Measurements from ENCODE around the gene CELA1. TPM values are rescaled to one million over a fixed set of nuclear protein-coding genes. Genes with fewer than 3 reads are reported as not detected.

The CELA1 gene
- total RNA-seq, 1 experiment from 2014 or later, result not detected

DNA sequence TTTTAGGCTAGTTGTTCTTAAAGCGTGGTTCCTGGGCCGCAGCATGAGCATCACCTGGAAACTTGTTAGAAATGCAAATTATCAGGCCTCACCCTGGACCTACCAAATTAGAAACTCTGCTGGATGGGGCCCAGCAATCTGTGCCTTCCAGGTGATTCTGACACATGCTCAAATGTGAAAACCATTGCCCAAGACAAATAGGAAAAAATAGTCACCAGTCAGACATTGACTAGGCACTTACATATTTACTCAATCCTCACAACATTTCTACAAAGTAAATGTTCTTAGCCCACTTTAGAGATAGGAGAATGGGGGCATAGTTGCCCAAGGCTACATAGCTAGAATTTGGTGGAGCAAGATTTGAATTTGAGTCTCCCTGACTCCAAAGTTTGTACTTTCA, 3.3 kb downstream of the CELA1 start:
- no peak overlapping the region for H3K4me3 Mint-ChIP-seq
- no peak overlapping the region for H3K27ac Mint-ChIP-seq
- peaks cover 6% of the 10 kb centered on the region for H3K4me1 Mint-ChIP-seq
- TF ChIP-seq ZNF121 (CRISPR knock-in tag; IDR thresholded peaks at IDR 0.05), result no peak
- TF ChIP-seq CBFB (CRISPR knock-in tag; IDR thresholded peaks at IDR 0.05; ENCODE audit: low read depth), result no peak
- TF ChIP-seq FOXP1 (CRISPR knock-in tag; IDR thresholded peaks at IDR 0.05; ENCODE audit: borderline replicate concordance), result no peak
- TF ChIP-seq, protein P1, sequence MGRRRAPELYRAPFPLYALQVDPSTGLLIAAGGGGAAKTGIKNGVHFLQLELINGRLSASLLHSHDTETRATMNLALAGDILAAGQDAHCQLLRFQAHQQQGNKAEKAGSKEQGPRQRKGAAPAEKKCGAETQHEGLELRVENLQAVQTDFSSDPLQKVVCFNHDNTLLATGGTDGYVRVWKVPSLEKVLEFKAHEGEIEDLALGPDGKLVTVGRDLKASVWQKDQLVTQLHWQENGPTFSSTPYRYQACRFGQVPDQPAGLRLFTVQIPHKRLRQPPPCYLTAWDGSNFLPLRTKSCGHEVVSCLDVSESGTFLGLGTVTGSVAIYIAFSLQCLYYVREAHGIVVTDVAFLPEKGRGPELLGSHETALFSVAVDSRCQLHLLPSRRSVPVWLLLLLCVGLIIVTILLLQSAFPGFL (CRISPR knock-in tag; IDR thresholded peaks at IDR 0.05; ENCODE audit: borderline replicate concordance), result no peak
- TF ChIP-seq, protein P2, sequence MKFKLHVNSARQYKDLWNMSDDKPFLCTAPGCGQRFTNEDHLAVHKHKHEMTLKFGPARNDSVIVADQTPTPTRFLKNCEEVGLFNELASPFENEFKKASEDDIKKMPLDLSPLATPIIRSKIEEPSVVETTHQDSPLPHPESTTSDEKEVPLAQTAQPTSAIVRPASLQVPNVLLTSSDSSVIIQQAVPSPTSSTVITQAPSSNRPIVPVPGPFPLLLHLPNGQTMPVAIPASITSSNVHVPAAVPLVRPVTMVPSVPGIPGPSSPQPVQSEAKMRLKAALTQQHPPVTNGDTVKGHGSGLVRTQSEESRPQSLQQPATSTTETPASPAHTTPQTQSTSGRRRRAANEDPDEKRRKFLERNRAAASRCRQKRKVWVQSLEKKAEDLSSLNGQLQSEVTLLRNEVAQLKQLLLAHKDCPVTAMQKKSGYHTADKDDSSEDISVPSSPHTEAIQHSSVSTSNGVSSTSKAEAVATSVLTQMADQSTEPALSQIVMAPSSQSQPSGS (CRISPR knock-in tag; IDR thresholded peaks at IDR 0.05; ENCODE audit: borderline replicate concordance, low read depth), result no peak
- no peak for TF ChIP-seq ZNF219 (CRISPR knock-in tag; IDR thresholded peaks at IDR 0.05; ENCODE audit: borderline replicate concordance)
- TF ChIP-seq, protein P3, sequence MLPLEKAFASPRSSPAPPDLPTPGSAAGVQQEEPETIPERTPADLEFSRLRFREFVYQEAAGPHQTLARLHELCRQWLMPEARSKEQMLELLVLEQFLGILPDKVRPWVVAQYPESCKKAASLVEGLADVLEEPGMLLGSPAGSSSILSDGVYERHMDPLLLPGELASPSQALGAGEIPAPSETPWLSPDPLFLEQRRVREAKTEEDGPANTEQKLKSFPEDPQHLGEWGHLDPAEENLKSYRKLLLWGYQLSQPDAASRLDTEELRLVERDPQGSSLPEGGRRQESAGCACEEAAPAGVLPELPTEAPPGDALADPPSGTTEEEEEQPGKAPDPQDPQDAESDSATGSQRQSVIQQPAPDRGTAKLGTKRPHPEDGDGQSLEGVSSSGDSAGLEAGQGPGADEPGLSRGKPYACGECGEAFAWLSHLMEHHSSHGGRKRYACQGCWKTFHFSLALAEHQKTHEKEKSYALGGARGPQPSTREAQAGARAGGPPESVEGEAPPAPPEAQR (CRISPR knock-in tag; IDR thresholded peaks at IDR 0.05), result no peak
- TF ChIP-seq ZNF396 (CRISPR knock-in tag; IDR thresholded peaks at IDR 0.05; ENCODE audit: borderline replicate concordance), result no peak
- H3K36me3 Mint-ChIP-seq, result no peaks in the 10 kb centered on the region
- ChIA-PET POLR2A (no interaction called here), CTCF (interaction anchor here (5.2 kb wide), 1 partner anchor 73 kb away, joined by 133 read pairs; the partner anchor contains the start of gene SMAGP)
- no peaks in the 10 kb centered on the region for H3K9me3 Mint-ChIP-seq
- H3K27me3 Mint-ChIP-seq (ENCODE audit: low read depth), result no peaks in the 10 kb centered on the region
- DNase-seq (ENCODE audit: low spot score) (no peak), ATAC-seq (no peak)

- CTCF ChIA-PET, result interaction anchor here (1.4 to 5.2 kb wide), 5 partner anchors 10 to 355 kb away, joined by 4 to 133 read pairs (median 13); partner anchors contain the start of genes SLC11A2 and SMAGP
- peaks cover 6% of the 10 kb centered on the region for H3K4me1 Mint-ChIP-seq
- no peaks in the 10 kb centered on the region for H3K36me3 Mint-ChIP-seq
- POLR2A ChIA-PET, result no interaction called here
- no peak overlapping the region for H3K27ac Mint-ChIP-seq
- TF ChIP-seq SOX15 (CRISPR knock-in tag; IDR thresholded peaks at IDR 0.05) (no peak), SP1 (CRISPR knock-in tag; conservative IDR thresholded peaks at IDR 0.05) (no peak), NR1H2 (CRISPR knock-in tag; IDR thresholded peaks at IDR 0.05) (no peak), KAT7 (CRISPR knock-in tag; IDR thresholded peaks at IDR 0.05; ENCODE audit: borderline replicate concordance) (no peak), CBFB (CRISPR knock-in tag; IDR thresholded peaks at IDR 0.05; ENCODE audit: low read depth) (no peak)
- TF ChIP-seq, protein P4, sequence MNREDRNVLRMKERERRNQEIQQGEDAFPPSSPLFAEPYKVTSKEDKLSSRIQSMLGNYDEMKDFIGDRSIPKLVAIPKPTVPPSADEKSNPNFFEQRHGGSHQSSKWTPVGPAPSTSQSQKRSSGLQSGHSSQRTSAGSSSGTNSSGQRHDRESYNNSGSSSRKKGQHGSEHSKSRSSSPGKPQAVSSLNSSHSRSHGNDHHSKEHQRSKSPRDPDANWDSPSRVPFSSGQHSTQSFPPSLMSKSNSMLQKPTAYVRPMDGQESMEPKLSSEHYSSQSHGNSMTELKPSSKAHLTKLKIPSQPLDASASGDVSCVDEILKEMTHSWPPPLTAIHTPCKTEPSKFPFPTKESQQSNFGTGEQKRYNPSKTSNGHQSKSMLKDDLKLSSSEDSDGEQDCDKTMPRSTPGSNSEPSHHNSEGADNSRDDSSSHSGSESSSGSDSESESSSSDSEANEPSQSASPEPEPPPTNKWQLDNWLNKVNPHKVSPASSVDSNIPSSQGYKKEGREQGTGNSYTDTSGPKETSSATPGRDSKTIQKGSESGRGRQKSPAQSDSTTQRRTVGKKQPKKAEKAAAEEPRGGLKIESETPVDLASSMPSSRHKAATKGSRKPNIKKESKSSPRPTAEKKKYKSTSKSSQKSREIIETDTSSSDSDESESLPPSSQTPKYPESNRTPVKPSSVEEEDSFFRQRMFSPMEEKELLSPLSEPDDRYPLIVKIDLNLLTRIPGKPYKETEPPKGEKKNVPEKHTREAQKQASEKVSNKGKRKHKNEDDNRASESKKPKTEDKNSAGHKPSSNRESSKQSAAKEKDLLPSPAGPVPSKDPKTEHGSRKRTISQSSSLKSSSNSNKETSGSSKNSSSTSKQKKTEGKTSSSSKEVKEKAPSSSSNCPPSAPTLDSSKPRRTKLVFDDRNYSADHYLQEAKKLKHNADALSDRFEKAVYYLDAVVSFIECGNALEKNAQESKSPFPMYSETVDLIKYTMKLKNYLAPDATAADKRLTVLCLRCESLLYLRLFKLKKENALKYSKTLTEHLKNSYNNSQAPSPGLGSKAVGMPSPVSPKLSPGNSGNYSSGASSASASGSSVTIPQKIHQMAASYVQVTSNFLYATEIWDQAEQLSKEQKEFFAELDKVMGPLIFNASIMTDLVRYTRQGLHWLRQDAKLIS (CRISPR knock-in tag; IDR thresholded peaks at IDR 0.05; ENCODE audit: borderline replicate concordance), result no peak
- H3K4me3 Mint-ChIP-seq, result no peak overlapping the region
- H3K27me3 Mint-ChIP-seq (ENCODE audit: low read depth), result no peaks in the 10 kb centered on the region
- no peaks in the 10 kb centered on the region for H3K9me3 Mint-ChIP-seq
- DNase-seq (ENCODE audit: low spot score) (no peak), ATAC-seq (no peak)
Measured at GRCh38 chr12:51342416-51342815, 4.1 kb downstream of the CELA1 start.
